ENCODE data around the gene ENTPD3. TPM values are rescaled to one million over a fixed set of nuclear protein-coding genes. Genes with fewer than 3 reads are reported as not detected.
"Not testable (repeated sequence)": the region's sequence is repeated elsewhere in the genome, so short reads cannot be mapped to it uniquely, and the experiment has no call there.

The ENTPD3 gene
- total and polyA plus RNA-seq, 8 donors = 0.93 to 3.8 (median 2.5) TPM; not detected in 4

DNA sequence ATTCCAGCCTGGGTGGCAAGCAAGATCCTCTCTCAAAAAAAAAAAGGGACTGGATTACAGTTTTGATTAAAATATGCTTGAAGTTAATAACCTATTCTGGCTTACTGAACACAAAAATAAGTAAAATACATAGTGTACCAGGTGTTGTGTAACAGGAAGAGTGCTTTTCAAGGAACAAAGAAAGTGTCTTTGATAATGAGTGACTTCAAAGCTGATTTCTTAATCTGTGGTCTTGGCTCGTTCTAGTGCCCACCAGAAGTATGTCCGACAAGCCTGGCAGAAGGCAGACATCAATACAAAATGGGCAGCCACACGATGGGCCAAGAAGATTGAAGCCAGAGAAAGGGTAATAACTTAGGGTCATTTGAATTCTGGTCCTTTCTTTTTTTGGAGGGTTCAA is 74.2 kb downstream of the ENTPD3 start:
- Histone ChIP-seq H3K27ac (no peak overlapping the region), H3K9me3 (no peaks in the 10 kb centered on the region), H3K4me3 (no peak overlapping the region), H3K4me1 (peaks cover 20 to 41% (median 27%) of the 10 kb centered on the region in 4 donors), H3K36me3 (peaks cover 54 to 81% (median 77%) of the 10 kb centered on the region in 4 donors), H3K27me3 (no peaks in the 10 kb centered on the region)
- TF ChIP-seq POLR2A (IDR thresholded peaks at IDR 0.05) (no peak), POLR2AphosphoS5 (IDR thresholded peaks at IDR 0.05) (no peak), EP300 (IDR thresholded peaks at IDR 0.05) (no peak)
- TF ChIP-seq, protein P1, sequence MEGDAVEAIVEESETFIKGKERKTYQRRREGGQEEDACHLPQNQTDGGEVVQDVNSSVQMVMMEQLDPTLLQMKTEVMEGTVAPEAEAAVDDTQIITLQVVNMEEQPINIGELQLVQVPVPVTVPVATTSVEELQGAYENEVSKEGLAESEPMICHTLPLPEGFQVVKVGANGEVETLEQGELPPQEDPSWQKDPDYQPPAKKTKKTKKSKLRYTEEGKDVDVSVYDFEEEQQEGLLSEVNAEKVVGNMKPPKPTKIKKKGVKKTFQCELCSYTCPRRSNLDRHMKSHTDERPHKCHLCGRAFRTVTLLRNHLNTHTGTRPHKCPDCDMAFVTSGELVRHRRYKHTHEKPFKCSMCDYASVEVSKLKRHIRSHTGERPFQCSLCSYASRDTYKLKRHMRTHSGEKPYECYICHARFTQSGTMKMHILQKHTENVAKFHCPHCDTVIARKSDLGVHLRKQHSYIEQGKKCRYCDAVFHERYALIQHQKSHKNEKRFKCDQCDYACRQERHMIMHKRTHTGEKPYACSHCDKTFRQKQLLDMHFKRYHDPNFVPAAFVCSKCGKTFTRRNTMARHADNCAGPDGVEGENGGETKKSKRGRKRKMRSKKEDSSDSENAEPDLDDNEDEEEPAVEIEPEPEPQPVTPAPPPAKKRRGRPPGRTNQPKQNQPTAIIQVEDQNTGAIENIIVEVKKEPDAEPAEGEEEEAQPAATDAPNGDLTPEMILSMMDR (IDR thresholded peaks at IDR 0.05) = no peak
- intact Hi-C loops (cut with DNase I; ENCODE audit: low total_unique reads) = no loop called here
- 66 to 86% (median 74%) methylated on average over 3 of the region's 3 CpGs for WGBS, 5 donors
- DNase-seq = no peak

DNA sequence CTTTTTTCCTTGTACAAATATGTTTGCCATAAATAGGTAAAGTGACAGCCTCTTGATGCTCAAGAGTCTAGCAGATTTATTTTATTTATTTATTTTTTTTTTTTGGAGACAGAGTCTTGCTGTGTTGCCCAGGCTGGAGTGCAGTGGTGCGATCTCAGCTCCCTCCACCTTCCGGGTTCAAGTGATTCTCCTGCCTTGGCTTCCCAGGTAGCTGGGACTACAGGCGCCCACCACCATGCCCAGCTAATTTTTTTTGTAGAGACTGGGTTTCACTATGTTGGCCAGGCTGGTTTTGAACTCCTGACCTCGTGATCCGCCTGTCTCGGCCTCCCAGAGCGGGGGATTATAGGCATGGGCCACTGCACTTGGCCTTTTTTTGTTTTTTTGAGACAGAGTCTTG is 75.9 kb downstream of the ENTPD3 start:
- intact Hi-C loops (cut with DNase I; ENCODE audit: low total_unique reads) = not testable (repeated sequence)
- WGBS, 5 donors = 88 to 98% (median 94%) methylated on average over 7 of the region's 7 CpGs

DNA sequence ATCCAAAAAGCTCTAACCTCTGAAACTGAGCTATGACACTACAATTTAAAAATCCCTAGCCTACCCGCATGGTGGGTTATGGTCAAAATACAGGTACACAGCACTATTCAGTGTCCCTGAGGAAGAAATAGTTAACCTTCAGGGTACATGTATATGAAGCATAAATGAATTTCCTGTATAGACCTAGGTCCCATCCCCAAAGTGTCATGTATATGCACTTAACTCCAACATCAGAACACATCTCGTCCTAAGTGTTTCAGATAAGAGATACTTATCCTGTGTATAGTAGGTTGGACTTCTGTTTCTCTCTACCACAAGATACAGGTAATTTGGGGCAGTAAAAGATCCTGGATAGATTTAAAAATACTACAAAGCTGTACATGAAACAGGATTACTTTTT is 76.6 kb downstream of the ENTPD3 start:
- no peak for TF ChIP-seq POLR2A (IDR thresholded peaks at IDR 0.05)
- TF ChIP-seq, protein P1 (IDR thresholded peaks at IDR 0.05) = no peak
- no peak for TF ChIP-seq POLR2AphosphoS5 (IDR thresholded peaks at IDR 0.05)
- TF ChIP-seq EP300 (IDR thresholded peaks at IDR 0.05) = no peak
- no peaks in the 10 kb centered on the region for H3K27me3 ChIP-seq
- H3K9me3 ChIP-seq = no peaks in the 10 kb centered on the region
- WGBS, 5 donors = 86 to 95% (median 94%) methylated on average over 2 of the region's 2 CpGs
- intact Hi-C loops (cut with DNase I; ENCODE audit: low total_unique reads) = no loop called here
- no peak overlapping the region for H3K4me3 ChIP-seq
- no peak overlapping the region for H3K27ac ChIP-seq
- peaks cover 8 to 26% (median 15%) of the 10 kb centered on the region in 4 donors for H3K4me1 ChIP-seq
- H3K36me3 ChIP-seq = peaks cover 52 to 88% (median 83%) of the 10 kb centered on the region in 4 donors
- no peak for DNase-seq

More for the DNA sequence above, 75.9 kb downstream of the ENTPD3 start:
- not testable (repeated sequence) for H3K27me3 ChIP-seq, DNase-seq, H3K9me3 ChIP-seq, H3K4me3 ChIP-seq, H3K27ac ChIP-seq
- H3K4me1 ChIP-seq = peaks cover 14 to 33% (median 21%) of the 10 kb centered on the region in 4 donors
- H3K36me3 ChIP-seq = peaks cover 54 to 90% (median 87%) of the 10 kb centered on the region in 4 donors

DNA sequence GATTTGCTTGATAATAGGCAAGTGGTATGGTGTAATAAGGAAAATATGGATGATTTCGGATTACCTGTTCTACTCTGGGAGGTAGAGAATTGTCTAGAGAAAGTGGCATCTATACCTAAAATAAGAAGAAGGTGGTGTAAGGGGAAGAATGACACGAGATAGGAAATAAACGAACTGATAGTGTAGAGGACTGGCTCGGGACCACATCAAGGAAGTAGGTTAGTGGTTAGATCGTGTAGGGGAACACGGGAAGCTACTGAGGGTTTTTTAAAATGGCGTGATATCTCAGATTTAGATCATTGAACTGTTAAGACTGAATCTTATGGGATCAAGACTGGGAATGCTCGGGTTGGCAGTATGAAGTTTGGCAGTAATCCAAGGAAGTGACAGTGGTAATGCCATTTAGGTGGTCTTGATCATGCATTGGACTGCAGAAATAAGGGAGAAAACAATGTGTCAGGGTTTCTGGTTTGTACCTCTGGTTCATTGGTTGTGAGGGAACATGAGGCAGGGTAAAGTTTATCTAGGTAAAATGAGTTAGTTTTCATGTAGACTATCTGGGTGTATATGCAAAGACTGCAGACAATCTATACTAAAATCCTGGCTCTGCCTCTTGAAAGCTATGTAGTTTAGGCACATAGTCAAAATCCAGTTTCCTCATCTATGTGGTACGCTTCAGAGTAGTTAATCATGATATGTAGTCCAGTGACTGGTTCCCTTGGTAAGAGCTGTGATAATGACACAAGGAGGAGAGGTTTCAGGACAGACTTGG is 77.5 kb downstream of the ENTPD3 start:
- no peak overlapping the region for H3K27ac ChIP-seq
- DNase-seq = no peak
- intact Hi-C loops (cut with DNase I; ENCODE audit: low total_unique reads) = no loop called here
- H3K4me1 ChIP-seq = peaks cover 0 to 16% (median 6%) of the 10 kb centered on the region in 4 donors
- peaks cover 44 to 79% (median 73%) of the 10 kb centered on the region in 4 donors for H3K36me3 ChIP-seq
- TF ChIP-seq POLR2AphosphoS5 (IDR thresholded peaks at IDR 0.05) (no peak), POLR2A (IDR thresholded peaks at IDR 0.05) (no peak), EP300 (IDR thresholded peaks at IDR 0.05) (no peak)
- TF ChIP-seq, protein P1 (IDR thresholded peaks at IDR 0.05) = no peak
- no peak overlapping the region for H3K4me3 ChIP-seq
- no peaks in the 10 kb centered on the region for H3K9me3 ChIP-seq
- WGBS, 5 donors = 63 to 77% (median 66%) methylated on average over 8 to 9 of the region's 9 CpGs
- H3K27me3 ChIP-seq = no peaks in the 10 kb centered on the region

DNA sequence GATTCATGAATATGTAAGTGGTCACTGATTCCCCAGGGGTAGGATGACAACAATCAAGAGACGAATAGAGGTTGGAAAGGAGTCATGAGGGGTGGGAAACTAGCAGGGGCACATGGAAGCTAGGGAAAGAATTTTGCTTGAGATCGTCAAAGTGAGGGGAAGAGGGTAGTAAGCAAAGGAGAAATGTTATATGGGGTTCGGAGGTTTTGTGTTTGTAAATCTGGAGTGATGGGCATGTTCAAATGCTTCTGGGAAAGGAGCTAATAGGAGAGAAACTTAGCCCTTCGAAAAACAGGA is 78.1 kb downstream of the ENTPD3 start:
- Histone ChIP-seq H3K4me1 (peaks cover 0 to 11% (median 5%) of the 10 kb centered on the region in 4 donors), H3K4me3 (no peak overlapping the region), H3K36me3 (peaks cover 43 to 73% (median 68%) of the 10 kb centered on the region in 4 donors), H3K9me3 (no peaks in the 10 kb centered on the region), H3K27me3 (no peaks in the 10 kb centered on the region), H3K27ac (no peak overlapping the region)
- TF ChIP-seq POLR2AphosphoS5 (IDR thresholded peaks at IDR 0.05) (no peak), POLR2A (IDR thresholded peaks at IDR 0.05) (no peak), EP300 (IDR thresholded peaks at IDR 0.05) (no peak)
- TF ChIP-seq, protein P1 (IDR thresholded peaks at IDR 0.05) = no peak
- 68 to 89% (median 81%) methylated on average over 4 of the region's 4 CpGs for WGBS, 5 donors
- DNase-seq = no peak
- intact Hi-C loops (cut with DNase I; ENCODE audit: low total_unique reads) = no loop called here
